K562 (cell line): ENCODE results near the gene CDC42EP2. TPM values are rescaled to one million over a fixed set of nuclear protein-coding genes. Genes with fewer than 3 reads are reported as not detected.

Experiments used
- ATAC-seq: fragments of 200-7000 bp; cut with Tn5 transposase; 3 replicates; pipeline ENCODE4 v1.9.1; 2020; ENCODE audit warnings: moderate library complexity
- BruUV-seq: library from RNA; stranded (reverse); fragments of 400-500 nt; replicated peaks from 2 replicates; lab custom pipeline; 2021; lab: Mats Ljungman, UMichigan
- CTCF ChIA-PET: fragments of 300-600 bp; formaldehyde crosslinking; extraction: SDS; loops from one replicate; lab custom pipeline; 2021; ENCODE audit warnings: low intra/inter-chr PET ratio; lab: Yijun Ruan, JAX
- POLR2A ChIA-PET: fragments of 300-600, 350-650 bp; sonication (Branson Sonifier 250); formaldehyde crosslinking; extraction: SDS; loops from one replicate; lab custom pipeline; 2021; ENCODE audit warnings: antibody characterized with exemption, inconsistent platforms; lab: Yijun Ruan, JAX
- DNase-seq, 4 experiments: peaks; one replicate each; pipeline versions ENCODE4 v3.0.0 to v3.0.0-alpha.2; 2011 to 2018; ENCODE audit warnings: low spot score in 3 of 4, mixed read lengths in 3 of 4; ENCODE audit errors: extremely low read depth in 1 of 4
- FAIRE-seq: peaks from 2 replicates; lab custom pipeline; 2011; peaks lifted over from hg19 to GRCh38; lab: Jason Lieb, UNC
- H2AFZ ChIP-seq: 2 replicates; pipeline ENCODE4 v1.6.0; 2011; ENCODE audit warnings: low read depth, low read length, control low read depth, inconsistent platforms
- H3K27ac ChIP-seq: fragments of 200-600 bp; 3 replicates; pipeline ENCODE4 v1.8.0; 2011; ENCODE audit warnings: low read depth, mild to moderate bottlenecking, control low read depth, inconsistent platforms, low read length, moderate library complexity, mixed read lengths; ENCODE audit errors: extremely low read depth
- H3K27me3 ChIP-seq, 2 experiments: fragments of 300-600 bp in 1 of 2; 2 replicates in 1 of 2; 3 replicates in 1 of 2; pipeline versions ENCODE4 v1.6.0 to v1.8.0; 2011; ENCODE audit warnings: inconsistent platforms in 2 of 2, low read length in 2 of 2, mild to moderate bottlenecking in 1 of 2, mixed read lengths in 1 of 2, moderate library complexity in 1 of 2; ENCODE audit not compliant: control insufficient read depth in 2 of 2, insufficient read depth in 2 of 2
- H3K36me3 ChIP-seq: fragments of 300-600 bp; 3 replicates; pipeline ENCODE4 v1.8.0; 2011; ENCODE audit warnings: mild to moderate bottlenecking, low read length, inconsistent platforms; ENCODE audit not compliant: control insufficient read depth, insufficient read depth
- H3K4me1 ChIP-seq, 2 experiments: fragments of 200-600 bp in 1 of 2; replicated peaks in 1 of 2; 2 replicates in 1 of 2; 3 replicates in 1 of 2; pipeline versions ENCODE4 v1.5.1 to v1.8.0; 2011; ENCODE audit warnings: inconsistent platforms in 2 of 2, low read length in 2 of 2, mild to moderate bottlenecking in 1 of 2, mixed read lengths in 1 of 2, moderate library complexity in 1 of 2; ENCODE audit not compliant: control insufficient read depth in 2 of 2, insufficient read depth in 2 of 2
- H3K4me2 ChIP-seq: 2 replicates; pipeline ENCODE4 v1.6.1; 2011; ENCODE audit warnings: low read length, control low read depth, inconsistent platforms, mixed read lengths; ENCODE audit not compliant: insufficient read depth
- H3K4me3 ChIP-seq: fragments of 200-600 bp; sonication (generic), shearing (Covaris generic); 2 replicates; pipeline ENCODE4 v1.5.1; 2016; ENCODE audit warnings: control low read depth, inconsistent platforms
- H3K79me2 ChIP-seq: fragments of 200-600 bp; 3 replicates; pipeline ENCODE4 v1.8.0; 2011; ENCODE audit warnings: low read length, inconsistent platforms; ENCODE audit not compliant: control insufficient read depth, insufficient read depth
- H3K9ac ChIP-seq, 2 experiments: 2 replicates each; pipeline versions ENCODE4 v1.6.0 to v1.6.1; 2011; ENCODE audit warnings: low read depth in 2 of 2, low read length in 2 of 2, control low read depth in 1 of 2, inconsistent platforms in 1 of 2, mild to moderate bottlenecking in 1 of 2, mixed read lengths in 1 of 2; ENCODE audit not compliant: insufficient read depth in 1 of 2
- H3K9me1 ChIP-seq: one replicate; pipeline ENCODE4 v1.6.0; 2011; ENCODE audit warnings: inconsistent platforms, mild to moderate bottlenecking, low read length, moderate library complexity; ENCODE audit not compliant: control insufficient read depth, insufficient read depth
- H3K9me3 ChIP-seq: replicated peaks from 2 replicates; pipeline ENCODE4 v1.5.1; 2011; ENCODE audit warnings: low read depth, low read length, inconsistent platforms; ENCODE audit not compliant: control insufficient read depth, insufficient read depth
- H4K20me1 ChIP-seq: replicated peaks from 2 replicates; pipeline ENCODE4 v1.6.1; 2011; ENCODE audit warnings: low read length, inconsistent platforms, mixed read lengths; ENCODE audit not compliant: control insufficient read depth, insufficient read depth
- ARID1B ChIP-seq: fragments of 450-650 bp; IDR thresholded peaks from 2 replicates; pipeline ENCODE4 v1.6.1; 2016; ENCODE audit warnings: antibody characterized with exemption, mild to moderate bottlenecking, inconsistent platforms
- FOXA3 ChIP-seq, 2 experiments: fragments of 450-650 bp in 1 of 2; sonication (generic) in 1 of 2; formaldehyde crosslinking; IDR thresholded peaks in 1 of 2; conservative IDR thresholded peaks in 1 of 2; 2 replicates each; pipeline versions ENCODE4 v1.4.0 to v1.8.0; 2020 to 2022; ENCODE audit warnings: mild to moderate bottlenecking in 2 of 2, missing genetic modification reagents in 1 of 2
- HIVEP1 ChIP-seq: fragments of 250-450 bp; sonication (Bioruptor Pico); IDR thresholded peaks from 2 replicates; pipeline ENCODE4 v1.4.0; 2020; ENCODE audit warnings: mild to moderate bottlenecking
- HNRNPL ChIP-seq: fragments of 200-400 bp; formaldehyde crosslinking; IDR thresholded peaks from 2 replicates; pipeline ENCODE4 v1.6.1; 2017; ENCODE audit warnings: low read depth, mild to moderate bottlenecking, low read length
- NCOA1 ChIP-seq: fragments of 450-650 bp; IDR thresholded peaks from 2 replicates; pipeline ENCODE4 v1.6.1; 2016; ENCODE audit warnings: low read depth
- RAD21 ChIP-seq, 2 experiments: fragments of 250-450 bp in 1 of 2; fragments of 450-650 bp in 1 of 2; sonication (Bioruptor Pico) in 1 of 2; formaldehyde crosslinking in 1 of 2; IDR thresholded peaks in 1 of 2; conservative IDR thresholded peaks in 1 of 2; 2 replicates each; pipeline versions ENCODE4 v1.4.0 to v1.8.0; 2020 to 2022; ENCODE audit warnings: mild to moderate bottlenecking in 2 of 2, moderate library complexity in 1 of 2
- RBM15 ChIP-seq: fragments of 200-400 bp; formaldehyde crosslinking; IDR thresholded peaks from 2 replicates; pipeline ENCODE4 v1.6.1; 2018; ENCODE audit warnings: mild to moderate bottlenecking, low read length, moderate library complexity; ENCODE audit not compliant: insufficient read depth
- SNRNP70 ChIP-seq: fragments of 200-400 bp; formaldehyde crosslinking; optimal IDR thresholded peaks from 2 replicates; pipeline ENCODE3; 2017; ENCODE audit warnings: low read depth, low read length
- TFAP4 ChIP-seq: sonication (generic); formaldehyde crosslinking; IDR thresholded peaks from 2 replicates; pipeline ENCODE4 v1.8.0; 2022; ENCODE audit warnings: missing genetic modification reagents, mild to moderate bottlenecking, moderate library complexity, borderline replicate concordance
- ZBTB49 ChIP-seq: sonication (generic); formaldehyde crosslinking; IDR thresholded peaks from 2 replicates; pipeline ENCODE4 v1.8.0; 2022; ENCODE audit warnings: missing genetic modification reagents, mild to moderate bottlenecking, borderline replicate concordance
- ZFP91 ChIP-seq: sonication (generic); formaldehyde crosslinking; IDR thresholded peaks from 2 replicates; pipeline ENCODE4 v1.8.0; 2022; ENCODE audit warnings: mild to moderate bottlenecking, missing genetic modification reagents
- ZNF644 ChIP-seq: fragments of 200-800 bp; sonication (Bioruptor generic); IDR thresholded peaks from 2 replicates; pipeline ENCODE4 v1.6.1; 2016; ENCODE audit warnings: low read depth, missing genetic modification characterization, missing compliant biosample characterization
- ZNF707 ChIP-seq: fragments of 250-450 bp; sonication (Bioruptor Pico); conservative IDR thresholded peaks from 2 replicates; pipeline ENCODE4 v1.8.0; 2022; ENCODE audit warnings: inconsistent platforms, mild to moderate bottlenecking, moderate library complexity
- WGBS: fragments of 100-300 bp; shearing (Covaris generic); methylation state at CpG from one replicate; pipeline ENCODE4 v1.1.6; 2016; ENCODE audit warnings: low coverage, mixed read lengths; ENCODE audit not compliant: insufficient coverage; ENCODE audit errors: missing lambda C conversion rate; 5-methylcytosine and 5-hydroxymethylcytosine counted together
- in situ Hi-C: fragments of 300-500 bp; cut with MboI; formaldehyde crosslinking; loops from 4 replicates; pipeline ENCODE4 v1.15.0; 2018; ENCODE audit warnings: inconsistent platforms, mixed read lengths
- intact Hi-C: fragments of 100-400 bp; cut with micrococcal nuclease; formaldehyde crosslinking; loops from 2 replicates; pipeline ENCODE4 v1.14.2; 2022
- polyA plus RNA-seq, 8 experiments: library from polyadenylated mRNA; depleted of rRNA in 4 of 8; stranded (reverse) in 5 of 8; unstranded in 3 of 8; fragments of >200 nt; fragmentation: Nextera tagmentation in 2 of 8; fragmentation: Illumina TruSeq in 1 of 8; extraction: Ambion mirVana in 2 of 8; extraction: Trizol in 1 of 8; gene quantifications; 2 replicates each; pipeline versions ENCODE4 v1.2.1 to v1.2.3, GENCODE V29; 2011 to 2014; ENCODE audit warnings: inconsistent platforms in 1 of 8, missing spikeins in 1 of 8
- total RNA-seq, 7 experiments: library from RNA; depleted of rRNA in 6 of 7; stranded (reverse); fragments of >200 nt in 6 of 7; fragmentation: Illumina TruSeq in 2 of 7; extraction: Trizol in 2 of 7; gene quantifications; 2 replicates each; pipeline versions ENCODE4 v1.2.1 to v1.2.3, GENCODE V29; 2011 to 2021; ENCODE audit warnings: low replicate concordance in 1 of 7

The CDC42EP2 gene
- total and polyA plus RNA-seq, 9 of the 15 experiments (the other 6 are each of a cell fraction or from before 2014, with no cell fraction given): 0.27 to 3.5 (median 0.83) TPM; not detected in 1

- Histone ChIP-seq H3K27ac (no peak overlapping the region), H3K4me3 (no peak overlapping the region), H3K4me1 (peaks cover 2 to 20% of the 10 kb centered on the region in 2 experiments; a peak in 4 of 5 replicates), H3K79me2 (no peaks in the 10 kb centered on the region)
- FAIRE-seq: no peak
- DNase-seq: no peak
- BruUV-seq: no TSS peak
- in situ Hi-C loops (no loop called here), intact Hi-C loops (no loop called here)
- POLR2A ChIA-PET: interaction anchor here (0.8 to 1.5 kb wide), 2 partner anchors 207 to 210 kb away, joined by 3 to 4 read pairs; no protein-coding TSS in a partner anchor
- no peak for ATAC-seq
- TF ChIP-seq HNRNPL: no peak
- no peak for TF ChIP-seq ZNF644 (tag)
- TF ChIP-seq FOXA3 (CRISPR knock-in tag; conservative IDR thresholded peaks at IDR 0.05 in 1 of 2, IDR thresholded peaks at IDR 0.05 in 1 of 2): no peak
- TF ChIP-seq ARID1B: no peak
- no peak for TF ChIP-seq TFAP4 (CRISPR knock-in tag)
- no peak for TF ChIP-seq RBM15
- no peak for TF ChIP-seq SNRNP70
- TF ChIP-seq NCOA1: no peak
- no peak for TF ChIP-seq ZBTB49 (CRISPR knock-in tag)
- no peak for TF ChIP-seq ZNF707 (CRISPR knock-in tag)
- no peak for TF ChIP-seq ZFP91
- no peak for TF ChIP-seq RAD21 (CRISPR knock-in tag; conservative IDR thresholded peaks at IDR 0.05 in 1 of 2, IDR thresholded peaks at IDR 0.05 in 1 of 2)
- no peak for TF ChIP-seq HIVEP1 (CRISPR knock-in tag)
- TF ChIP-seq, all 486 proteins: peak for 0
- Histone ChIP-seq H3K36me3 (peaks cover 94% of the 10 kb centered on the region), H2AFZ (no peak overlapping the region), H4K20me1 (no peaks in the 10 kb centered on the region), H3K9ac (no peak overlapping the region), H3K4me2 (no peak overlapping the region), H3K27me3 (no peaks in the 10 kb centered on the region), H3K9me3 (no peaks in the 10 kb centered on the region), H3K9me1 (no peaks in the 10 kb centered on the region)
- CTCF ChIA-PET: no interaction called here
- WGBS: 81% methylated on average over 5 of the region's 5 CpGs
Observed at GRCh38 chr11:65292890-65293289, 21.8 kb upstream of the CDC42EP2 start.
